HG02588 (cell line): ENCODE measurements around the gene EFCAB9.
A peak's percentile ranks its signal among the peaks of the same experiment; 100 is the strongest.

ENCODE experiments used
- ATAC-seq: cut with Tn5 transposase; IDR thresholded peaks from one replicate; pipeline ENCODE4 v1.9.1; 2021; ENCODE audit warnings: mild to moderate bottlenecking, moderate library complexity; ENCODE audit not compliant: unreplicated experiment

The EFCAB9 gene

DNA sequence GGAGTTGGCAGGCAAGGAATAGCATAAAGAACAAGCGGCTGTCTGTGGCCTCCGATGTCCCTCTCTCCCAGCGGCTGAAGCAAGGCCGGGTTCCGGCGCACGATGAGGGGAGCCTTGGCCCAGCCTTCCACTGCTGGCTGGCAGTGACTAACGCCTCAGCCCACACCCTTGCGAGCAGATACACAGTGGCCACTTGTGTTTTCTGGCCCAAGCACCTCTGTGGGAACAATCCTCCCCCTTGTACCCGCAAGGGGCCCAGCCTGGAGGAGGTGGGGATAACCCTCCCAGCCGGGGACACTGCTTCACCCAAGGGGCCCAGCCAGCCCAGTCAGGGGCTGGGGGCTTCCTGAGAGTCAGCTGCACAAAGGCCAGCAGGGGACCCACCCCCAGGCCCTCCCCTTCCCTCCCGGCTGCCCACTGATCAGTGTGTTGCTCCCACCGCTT, 29.2 kb upstream of the EFCAB9 start:
- no peak for ATAC-seq

DNA sequence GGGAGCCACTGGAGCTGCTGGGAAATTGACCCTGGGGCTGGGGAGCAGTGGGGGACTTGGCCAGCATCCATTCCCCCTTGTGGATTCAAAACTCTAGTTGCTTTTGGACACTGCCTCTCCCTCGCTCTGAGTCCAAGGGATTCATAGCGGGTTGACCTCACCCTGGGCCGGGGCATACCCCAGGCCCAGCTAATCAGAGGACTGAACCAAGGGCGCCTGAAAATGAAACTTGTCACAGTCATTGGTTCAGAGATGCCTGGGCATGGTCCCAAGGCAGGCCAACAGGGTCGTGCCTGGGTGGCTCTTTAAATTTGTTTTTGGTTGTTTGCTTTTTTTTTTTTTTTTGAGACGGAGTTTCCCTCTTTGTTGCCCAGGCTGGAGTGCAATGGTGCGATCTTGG, 28.5 kb upstream of the EFCAB9 start:
- ATAC-seq: peak; percentile 86

DNA sequence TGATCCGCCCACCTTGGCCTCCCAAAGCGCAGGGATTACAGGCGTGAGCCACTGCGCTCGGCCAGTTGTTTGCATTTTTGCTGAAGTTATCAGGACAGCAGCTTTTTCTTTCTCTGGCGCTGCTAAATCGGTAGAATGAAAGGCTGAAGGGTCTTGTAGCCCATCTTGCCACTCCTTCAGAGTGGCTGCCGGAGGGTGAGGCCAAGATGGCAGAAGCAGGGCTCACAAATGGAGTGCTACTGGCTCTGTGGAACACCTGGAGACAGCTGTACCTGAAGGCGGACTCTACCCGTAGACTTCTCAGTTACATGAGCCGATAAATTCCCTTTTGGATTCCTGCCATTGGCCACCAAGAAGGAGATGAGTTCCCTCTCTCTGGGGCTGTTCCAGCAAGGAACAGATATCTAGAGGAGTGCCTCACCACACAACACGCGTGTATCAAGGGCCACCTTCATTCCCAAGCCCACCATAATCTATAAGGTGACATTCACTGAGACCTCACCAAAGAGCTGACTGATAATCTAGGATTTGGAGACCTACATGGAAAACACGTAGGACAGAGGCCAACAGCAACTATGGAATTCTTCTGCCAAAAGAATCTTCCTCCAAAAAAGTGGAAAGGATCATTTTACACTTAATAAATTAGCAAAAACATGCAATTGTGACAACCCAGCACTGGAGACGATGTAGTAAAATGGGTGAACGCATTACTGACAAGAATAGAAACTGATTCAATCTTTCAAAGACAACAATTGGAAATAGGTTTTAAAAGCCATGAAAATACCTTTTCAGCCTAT, 27.7 kb upstream of the EFCAB9 start:
- no peak for ATAC-seq

GRCh38 chr5:172167895-172168294, 26.1 kb upstream of the EFCAB9 start:
- ATAC-seq: no peak

DNA sequence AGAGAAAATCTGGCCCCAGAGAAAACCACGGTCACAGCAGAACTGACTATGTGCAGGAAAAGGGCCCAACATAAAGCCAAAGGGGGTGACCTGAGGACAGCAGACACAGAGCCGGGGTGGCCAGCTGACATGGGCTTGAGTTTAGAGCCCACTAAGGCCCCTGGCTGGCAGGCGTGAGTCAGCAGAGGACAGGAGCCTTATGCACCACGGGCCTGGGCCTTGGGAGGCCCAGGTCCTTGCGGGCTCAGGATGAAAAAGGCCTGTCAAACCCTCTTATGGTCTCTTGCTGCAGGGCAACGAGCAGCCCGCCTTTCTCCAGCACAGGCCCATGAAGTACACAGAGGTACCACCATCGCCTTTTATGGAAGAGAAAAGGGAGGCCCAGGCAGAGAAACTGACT, 25.7 kb upstream of the EFCAB9 start:
- ATAC-seq: no peak

DNA sequence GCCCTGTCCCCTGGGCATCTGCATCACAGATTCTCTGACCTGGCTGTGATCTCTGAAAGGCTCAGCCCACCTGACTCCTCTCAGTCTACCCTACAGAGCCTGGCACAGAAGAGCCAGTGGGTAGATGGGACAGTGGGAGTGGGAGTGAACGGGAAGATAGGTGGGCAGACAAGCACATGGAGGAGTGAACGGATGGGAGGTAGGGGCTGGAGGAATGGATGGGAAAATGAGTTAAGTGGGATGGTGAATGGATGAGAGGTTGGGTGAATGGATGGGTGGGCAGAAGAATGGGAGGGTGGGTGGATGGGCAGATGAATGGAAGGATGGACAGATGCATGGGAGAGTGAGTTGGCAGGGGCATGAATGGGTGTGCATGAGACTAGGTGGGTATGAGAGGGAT, 24.8 kb upstream of the EFCAB9 start:
- ATAC-seq: no peak

DNA sequence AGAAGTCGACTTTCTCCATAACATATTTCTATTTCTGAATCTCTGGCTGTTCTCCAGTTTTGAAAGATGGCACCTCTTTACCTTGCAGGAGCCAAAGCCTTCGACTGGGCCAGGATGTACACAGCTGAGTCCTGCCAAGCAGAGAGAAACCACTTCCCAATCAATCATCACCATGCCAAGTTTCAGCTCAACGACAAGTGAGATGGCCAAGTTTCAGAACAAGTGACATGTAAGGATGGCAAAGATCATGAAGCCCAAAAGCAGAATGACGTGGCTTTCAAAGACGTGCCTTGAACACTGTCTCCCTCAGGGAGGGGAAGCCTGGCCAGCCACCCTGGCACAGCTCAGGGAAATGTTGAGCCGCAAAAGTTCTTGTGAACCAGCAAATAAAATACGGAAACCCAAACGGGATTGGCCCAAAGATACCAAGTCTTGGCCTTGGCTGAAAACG, 23.7 kb upstream of the EFCAB9 start:
- no peak for ATAC-seq

DNA sequence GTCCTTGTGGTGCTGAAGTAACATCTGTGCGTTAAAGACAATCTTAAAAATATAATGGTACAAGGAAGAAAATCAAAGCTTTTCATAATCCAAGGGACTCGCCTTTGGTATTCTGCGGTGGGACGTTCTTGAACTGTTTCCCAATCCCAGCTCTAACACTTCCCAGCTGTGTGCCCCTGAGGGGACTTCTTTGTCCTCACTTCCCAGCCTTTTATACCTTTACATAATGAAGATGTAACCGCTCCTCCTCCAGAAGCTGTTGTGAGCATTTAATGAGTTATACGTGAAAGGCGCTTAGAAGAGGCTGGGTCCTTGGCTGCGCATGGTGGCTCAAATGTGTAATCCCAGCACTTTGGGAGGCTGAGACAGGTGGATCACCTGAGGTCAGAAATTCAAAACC, 22.9 kb upstream of the EFCAB9 start:
- no peak for ATAC-seq

DNA sequence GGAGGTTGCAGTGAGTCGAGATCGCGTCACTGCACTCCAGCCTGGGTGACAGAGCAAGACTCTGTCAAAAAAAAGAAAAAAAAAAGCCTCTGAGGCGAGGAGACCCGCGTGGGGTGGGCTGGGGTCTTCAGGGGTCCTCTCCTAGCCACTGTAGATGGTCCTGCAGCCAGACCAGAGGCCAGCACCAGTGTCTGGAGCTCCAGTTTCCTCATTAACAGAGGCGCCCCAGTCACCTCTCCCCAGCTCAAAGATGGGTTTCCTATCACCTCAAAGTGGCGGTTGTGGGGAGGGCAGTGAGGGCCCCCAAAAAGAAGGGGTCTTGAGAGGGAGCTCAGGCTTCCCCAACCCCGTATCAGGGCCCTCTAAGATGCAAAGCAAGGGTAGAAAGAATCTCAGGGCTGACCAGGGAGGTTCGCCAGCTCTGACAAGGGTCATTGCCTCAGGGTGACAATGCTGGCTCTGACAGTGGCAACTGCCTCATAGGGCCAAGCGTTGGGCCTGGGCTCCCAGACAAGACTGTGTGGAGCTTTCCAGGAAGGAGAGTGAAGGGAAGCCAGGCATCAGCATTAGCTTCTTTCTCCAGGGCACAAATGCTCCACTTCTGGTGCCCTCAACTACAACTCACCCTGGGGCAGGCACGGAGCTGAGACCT, 20.9 kb upstream of the EFCAB9 start:
- no peak for ATAC-seq

DNA sequence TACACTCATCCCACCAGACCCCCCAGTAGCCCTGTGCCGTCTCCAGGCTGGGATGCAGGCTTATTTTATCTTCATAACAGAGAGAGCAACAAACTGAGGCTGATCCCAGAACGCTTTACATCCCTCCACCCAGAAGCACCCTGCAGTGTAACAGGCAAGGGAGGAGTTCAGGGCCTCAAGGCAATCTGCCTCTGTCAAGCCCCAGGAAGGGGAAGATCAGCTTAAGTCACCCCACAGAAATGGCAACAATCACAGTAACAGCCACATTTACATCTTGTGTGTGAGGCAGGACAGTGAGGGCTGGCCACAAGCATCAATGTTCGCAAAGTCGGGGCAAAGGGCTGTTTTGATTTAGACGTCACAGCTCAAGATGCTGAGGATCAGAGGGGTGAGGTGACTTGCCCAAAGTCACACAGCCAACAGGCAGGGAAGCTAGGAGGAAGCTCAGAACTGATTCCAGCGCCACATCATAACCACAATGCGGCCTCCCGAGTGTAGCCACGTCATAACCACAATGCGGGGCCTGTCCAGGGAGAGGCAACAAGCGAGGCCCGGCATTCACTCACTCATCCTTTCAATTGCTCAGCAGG, 20.3 kb upstream of the EFCAB9 start:
- no peak for ATAC-seq

DNA sequence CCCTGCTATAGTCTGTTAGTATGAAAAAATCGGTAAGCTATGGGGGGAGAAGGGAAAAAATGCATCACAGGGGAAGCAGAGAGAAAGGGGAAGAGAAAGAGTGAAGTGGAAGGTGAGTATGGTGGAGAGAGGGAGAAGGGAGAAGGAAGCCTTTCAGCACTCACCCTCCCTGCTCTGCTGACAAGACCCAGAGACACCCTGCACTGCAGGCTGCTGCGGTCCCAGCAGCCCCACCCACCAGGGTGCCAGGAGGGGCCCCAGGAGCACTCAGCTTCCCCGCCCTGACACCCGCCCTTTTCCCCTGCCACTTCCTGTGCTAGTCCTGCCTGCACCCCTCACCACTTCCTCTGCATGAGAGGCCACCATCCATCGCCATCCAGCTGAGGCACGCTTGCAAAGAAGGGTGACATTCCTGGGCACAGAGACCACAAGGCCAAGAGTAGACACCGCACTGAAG, 18.7 kb upstream of the EFCAB9 start:
- peak; percentile 61 for ATAC-seq

DNA sequence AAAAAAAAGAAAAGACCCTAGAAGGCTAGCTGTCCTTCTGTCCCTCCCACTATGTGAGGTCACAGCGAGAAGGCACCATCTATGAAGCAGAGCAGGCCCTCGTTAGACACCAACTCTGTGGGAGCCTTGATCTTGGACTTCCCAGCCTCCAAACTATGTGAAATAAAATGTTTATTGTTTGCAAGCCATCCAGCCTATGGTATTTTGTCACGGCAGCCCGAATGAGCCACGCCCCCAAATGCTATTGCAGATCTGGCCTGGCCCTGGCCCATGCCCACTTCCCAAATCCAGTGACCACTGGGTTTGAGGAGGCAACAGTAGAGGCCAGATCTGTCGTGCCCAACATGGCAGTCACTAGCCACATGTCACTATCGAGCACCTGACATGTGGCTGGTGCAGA, 16.8 kb upstream of the EFCAB9 start:
- no peak for ATAC-seq

DNA sequence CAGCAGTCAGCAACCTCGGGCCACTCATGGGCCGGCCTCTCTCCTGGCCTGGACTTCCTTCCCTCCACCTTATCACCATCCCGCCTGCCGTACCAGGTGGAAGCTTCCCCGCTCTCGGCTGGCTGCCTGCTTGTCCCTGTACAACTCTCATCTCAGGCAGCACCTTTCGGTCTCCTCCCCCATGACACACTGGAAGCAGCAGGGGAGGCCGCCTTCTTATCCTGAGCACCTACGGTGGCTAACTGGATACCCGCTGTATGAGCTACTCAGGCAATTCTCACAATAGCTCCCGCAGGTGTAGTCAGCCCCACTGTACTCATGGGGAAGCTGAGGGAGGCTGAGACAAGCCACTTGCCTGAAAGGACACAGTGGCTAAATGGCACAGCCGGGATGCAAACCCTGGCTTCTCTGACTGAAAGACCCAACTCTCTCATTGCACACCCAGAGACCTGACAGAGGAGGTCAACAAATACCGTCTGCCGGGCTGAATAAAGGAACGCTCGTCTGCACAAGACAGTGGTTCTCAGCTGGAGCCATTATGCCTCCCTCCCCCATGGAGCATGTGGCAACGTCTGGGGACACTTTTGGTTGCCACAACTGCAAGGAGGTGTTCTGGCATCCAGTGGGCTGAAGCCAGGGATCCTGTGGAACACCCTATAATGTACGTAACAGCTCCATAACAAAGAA, 15.5 kb upstream of the EFCAB9 start:
- no peak for ATAC-seq

DNA sequence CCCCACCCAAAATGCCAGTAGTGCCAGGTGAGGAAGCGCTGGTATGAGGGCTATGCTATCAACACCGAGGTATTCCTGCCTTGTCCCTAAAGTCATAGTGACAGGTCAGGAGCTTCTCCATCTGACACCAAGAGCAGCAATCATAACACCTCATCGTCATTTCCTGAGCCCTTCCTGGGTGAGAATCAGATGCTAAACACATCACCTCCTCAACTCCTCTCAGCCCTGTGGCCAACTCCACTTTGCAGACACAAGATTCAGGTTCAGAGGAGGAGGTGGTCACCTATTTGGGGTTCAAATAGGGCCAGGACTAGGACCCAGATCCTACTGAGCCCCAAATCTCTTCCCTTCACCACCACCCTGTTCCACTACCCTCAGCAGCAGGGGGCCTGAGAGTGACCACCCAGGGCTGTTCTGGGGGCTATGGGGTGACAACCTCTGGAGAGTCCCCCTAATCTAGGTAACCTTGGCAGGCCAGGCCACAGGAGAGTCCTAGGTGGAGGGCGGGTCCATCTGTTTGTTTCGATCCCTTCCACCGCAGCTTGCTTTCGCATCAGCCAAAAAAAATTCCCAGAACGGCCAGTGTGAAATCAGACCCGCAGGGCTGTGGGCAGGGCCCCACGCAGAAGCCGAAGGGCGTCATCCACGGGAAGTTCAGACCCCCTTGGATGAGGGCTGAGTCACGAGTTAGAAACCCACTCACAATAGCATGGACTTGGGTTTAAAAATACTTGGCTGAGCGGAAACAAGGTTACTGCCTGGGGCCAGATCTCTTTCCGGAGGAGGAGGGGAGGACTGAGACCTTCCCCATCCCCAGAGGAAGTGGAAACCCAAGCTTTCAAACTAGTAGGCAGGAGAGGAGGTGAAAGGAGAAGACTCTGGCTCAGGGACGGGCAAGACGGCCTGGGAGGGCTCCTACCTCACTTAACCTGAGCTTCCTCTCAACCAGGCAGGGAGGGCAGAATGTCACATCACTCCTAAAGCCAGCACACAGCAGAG, 14.7 kb upstream of the EFCAB9 start:
- ATAC-seq: peak; percentile 29

DNA sequence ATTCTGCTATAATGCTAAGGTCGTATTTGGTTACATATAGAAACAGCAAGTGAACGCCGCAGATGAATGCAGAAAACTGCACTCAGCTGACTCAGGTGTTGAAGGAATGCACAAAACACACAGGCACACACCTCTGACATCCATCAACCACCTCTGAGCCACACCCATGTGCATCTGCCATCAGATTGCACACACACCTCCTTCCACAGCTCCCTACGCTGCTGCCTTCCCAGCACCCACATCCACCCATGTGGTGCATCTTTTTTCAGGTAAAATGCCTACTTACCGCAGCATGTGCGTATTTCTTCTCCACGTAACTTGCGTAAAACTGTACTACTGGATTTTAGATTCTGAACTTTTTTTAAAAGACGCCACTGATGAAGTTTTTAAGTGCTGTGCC, 13.0 kb upstream of the EFCAB9 start:
- no peak for ATAC-seq

DNA sequence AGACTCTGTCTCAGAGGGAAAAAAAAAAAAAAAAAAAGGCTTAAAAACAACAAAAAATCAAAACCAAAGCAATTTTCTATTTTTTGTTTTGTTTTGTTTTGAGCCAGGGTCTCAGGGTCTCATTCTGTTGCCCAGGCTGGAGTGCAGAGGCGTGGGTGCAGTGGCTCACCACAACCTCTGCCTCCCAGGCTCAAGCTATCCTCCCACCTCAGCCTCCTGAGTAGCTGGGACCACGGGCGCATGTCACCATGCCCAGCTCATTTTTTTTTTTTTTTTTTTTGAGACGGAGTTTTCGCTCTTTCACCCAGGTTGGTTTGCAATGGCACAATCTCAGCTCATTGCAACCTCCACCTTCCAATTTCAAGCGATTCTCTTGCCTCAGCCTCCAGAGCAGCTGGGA, 11.7 kb upstream of the EFCAB9 start:
- no peak for ATAC-seq

GRCh38 chr5:172183881-172184280, 10.1 kb upstream of the EFCAB9 start:
- no peak for ATAC-seq

- ATAC-seq: no peak
Observed at GRCh38 chr5:172185096-172185461, 8.9 kb upstream of the EFCAB9 start.

DNA sequence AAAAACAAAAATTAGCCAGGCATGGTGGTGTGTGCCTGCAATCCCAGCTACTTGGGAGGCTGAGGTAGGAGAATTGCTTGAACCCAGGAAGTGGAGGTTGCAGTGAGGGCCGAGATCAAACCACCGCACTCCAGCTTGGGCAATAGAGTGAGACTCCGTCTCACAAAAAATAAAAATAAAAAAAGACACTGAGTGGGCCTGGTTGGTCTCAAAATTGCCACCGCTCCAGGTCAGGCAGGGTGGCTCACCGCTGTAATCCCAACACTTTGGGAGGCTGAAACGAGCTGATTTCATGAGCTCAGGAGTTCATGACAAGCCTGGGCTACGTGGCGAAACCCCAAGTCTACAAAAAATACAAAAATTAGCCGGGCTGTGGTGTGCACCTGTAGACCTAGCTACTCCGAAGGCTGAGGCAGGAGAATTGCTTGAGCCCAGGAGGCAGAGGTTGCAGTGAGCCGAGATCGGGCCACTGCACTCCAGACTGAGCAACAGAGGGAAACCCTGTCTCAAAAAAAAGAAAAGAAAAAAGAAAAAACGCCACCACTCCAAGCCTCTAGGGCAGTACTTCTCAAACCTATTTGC, 7.8 kb upstream of the EFCAB9 start:
- ATAC-seq: no peak
